Rectal smooth muscle tissue (tissue), 1 donor: ENCODE data around the gene TMEM130.

Experiments
- H3K27ac ChIP-seq: one replicate; pipeline ENCODE4 v1.7.0; 2013; ENCODE audit warnings: low read depth, low read length, inconsistent platforms
- H3K27me3 ChIP-seq: one replicate; pipeline ENCODE4 v1.7.0; 2013; ENCODE audit warnings: low read length; ENCODE audit not compliant: control insufficient read depth, insufficient read depth
- H3K36me3 ChIP-seq: one replicate; pipeline ENCODE4 v1.7.0; 2013; ENCODE audit warnings: low read length; ENCODE audit not compliant: control insufficient read depth, insufficient read depth
- H3K4me1 ChIP-seq: one replicate; pipeline ENCODE4 v1.7.0; 2013; ENCODE audit warnings: low read length; ENCODE audit not compliant: control insufficient read depth, insufficient read depth
- H3K4me3 ChIP-seq: one replicate; pipeline ENCODE4 v1.7.0; 2013; ENCODE audit warnings: low read length
- H3K9ac ChIP-seq: one replicate; pipeline ENCODE4 v1.7.0; 2013; ENCODE audit warnings: low read length

The TMEM130 gene

GRCh38 chr7:98831641-98832221 lies 38.1 kb downstream of the TMEM130 start:
- Histone ChIP-seq H3K9ac (no peak overlapping the region), H3K4me3 (no peak overlapping the region), H3K27ac (no peak overlapping the region), H3K4me1 (no peaks in the 10 kb centered on the region), H3K27me3 (peaks cover under 1% of the 10 kb centered on the region), H3K36me3 (no peaks in the 10 kb centered on the region)

DNA sequence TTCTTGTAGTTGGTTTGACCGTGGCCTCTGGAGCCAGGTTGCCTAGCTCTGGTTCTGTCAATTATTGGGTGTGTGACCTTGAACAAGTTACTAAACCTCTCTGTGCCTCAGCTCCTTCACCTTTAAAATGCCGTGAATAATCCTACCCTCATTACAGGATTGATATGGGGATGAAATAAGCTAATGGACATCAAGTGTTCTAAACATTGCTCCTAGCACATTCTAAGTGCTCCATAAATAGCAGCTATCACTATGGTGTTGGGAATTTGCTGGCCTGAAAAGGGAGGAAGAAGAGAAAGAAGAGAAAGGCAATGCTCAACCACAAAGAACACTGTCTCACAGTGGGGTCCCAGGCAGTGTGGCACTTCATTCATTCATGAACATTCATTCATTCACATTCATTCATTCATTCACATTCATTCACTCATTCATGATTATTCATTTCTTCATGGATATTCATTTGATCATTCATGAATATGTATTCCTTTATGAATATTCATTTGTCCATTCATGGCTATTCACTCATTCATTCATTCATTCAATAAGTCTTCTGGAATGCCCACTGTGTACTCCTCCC lies 38.8 kb downstream of the TMEM130 start:
- H3K27ac ChIP-seq: no peak overlapping the region

GRCh38 chr7:98828368-98828767 lies 41.4 kb downstream of the TMEM130 start:
- Histone ChIP-seq H3K4me3 (no peak overlapping the region), H3K27me3 (peaks cover 4% of the 10 kb centered on the region), H3K4me1 (no peaks in the 10 kb centered on the region), H3K27ac (no peak overlapping the region), H3K9ac (no peak overlapping the region), H3K36me3 (no peaks in the 10 kb centered on the region)

More for the DNA sequence above, 38.8 kb downstream of the TMEM130 start:
- Histone ChIP-seq H3K4me1 (no peaks in the 10 kb centered on the region), H3K4me3 (no peak overlapping the region), H3K9ac (no peak overlapping the region), H3K36me3 (no peaks in the 10 kb centered on the region), H3K27me3 (peaks cover 4% of the 10 kb centered on the region)

GRCh38 chr7:98827258-98827657 lies 42.6 kb downstream of the TMEM130 start:
- Histone ChIP-seq H3K36me3 (no peaks in the 10 kb centered on the region), H3K4me1 (no peaks in the 10 kb centered on the region), H3K27ac (no peak overlapping the region), H3K9ac (no peak overlapping the region), H3K27me3 (peaks cover 4% of the 10 kb centered on the region), H3K4me3 (no peak overlapping the region)

DNA sequence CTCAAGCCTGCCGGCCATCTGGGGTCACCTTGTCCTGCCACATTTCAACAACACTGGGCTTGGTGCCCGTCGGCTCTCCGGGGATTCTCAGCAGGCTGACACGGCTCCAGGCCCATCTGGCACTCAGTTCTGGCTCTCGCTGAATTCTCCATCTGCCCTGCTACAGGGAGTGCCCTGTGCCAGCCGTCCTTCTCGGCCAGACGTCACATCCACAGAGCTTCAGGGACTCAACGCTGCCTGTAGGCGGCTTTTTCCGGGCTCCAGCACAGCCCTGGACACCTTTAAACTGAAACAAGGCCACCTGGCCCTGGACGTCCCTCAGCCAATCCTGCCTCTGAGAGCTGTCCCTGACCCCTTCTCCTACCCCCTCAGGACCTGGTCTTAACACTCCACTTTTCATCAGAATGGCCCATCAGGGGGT lies 43.0 kb downstream of the TMEM130 start:
- Histone ChIP-seq H3K27ac (no peak overlapping the region), H3K36me3 (no peaks in the 10 kb centered on the region), H3K4me1 (no peaks in the 10 kb centered on the region), H3K9ac (no peak overlapping the region), H3K4me3 (no peak overlapping the region), H3K27me3 (peaks cover 4% of the 10 kb centered on the region)

DNA sequence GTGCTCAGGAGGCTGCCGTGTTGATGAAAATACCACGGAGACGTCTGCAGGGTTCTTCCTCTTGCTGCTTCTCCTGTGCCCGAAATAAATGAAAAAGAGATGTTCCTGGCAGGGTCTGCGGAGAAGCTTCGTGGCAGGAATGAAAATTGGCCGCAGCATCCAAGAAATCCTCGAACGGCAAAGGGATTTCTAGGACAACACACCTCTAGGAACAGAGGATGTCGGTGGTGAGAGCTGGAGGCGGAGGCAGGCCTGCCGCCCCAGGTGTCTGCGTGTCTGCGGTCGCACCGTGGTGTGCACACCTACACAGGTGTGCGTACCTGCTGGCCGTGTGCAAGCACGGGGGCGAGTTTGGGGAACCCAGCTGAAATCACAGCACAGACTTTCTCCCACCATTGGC lies 43.4 kb downstream of the TMEM130 start:
- Histone ChIP-seq H3K27ac (no peak overlapping the region), H3K4me3 (no peak overlapping the region)

GRCh38 chr7:98823226-98823625 lies 46.6 kb downstream of the TMEM130 start:
- Histone ChIP-seq H3K4me3 (no peak overlapping the region), H3K4me1 (no peaks in the 10 kb centered on the region), H3K27ac (no peak overlapping the region), H3K36me3 (no peaks in the 10 kb centered on the region), H3K27me3 (peaks cover 4% of the 10 kb centered on the region), H3K9ac (no peak overlapping the region)

More for the DNA sequence above, 43.4 kb downstream of the TMEM130 start:
- Histone ChIP-seq H3K27me3 (peaks cover 4% of the 10 kb centered on the region), H3K9ac (no peak overlapping the region), H3K36me3 (no peaks in the 10 kb centered on the region), H3K4me1 (no peaks in the 10 kb centered on the region)

- Histone ChIP-seq H3K36me3 (no peaks in the 10 kb centered on the region), H3K9ac (no peak overlapping the region), H3K4me1 (no peaks in the 10 kb centered on the region), H3K27ac (no peak overlapping the region), H3K4me3 (no peak overlapping the region), H3K27me3 (no peaks in the 10 kb centered on the region)
These were observed 48.5 kb downstream of the TMEM130 start for GRCh38 chr7:98821348-98821747.

DNA sequence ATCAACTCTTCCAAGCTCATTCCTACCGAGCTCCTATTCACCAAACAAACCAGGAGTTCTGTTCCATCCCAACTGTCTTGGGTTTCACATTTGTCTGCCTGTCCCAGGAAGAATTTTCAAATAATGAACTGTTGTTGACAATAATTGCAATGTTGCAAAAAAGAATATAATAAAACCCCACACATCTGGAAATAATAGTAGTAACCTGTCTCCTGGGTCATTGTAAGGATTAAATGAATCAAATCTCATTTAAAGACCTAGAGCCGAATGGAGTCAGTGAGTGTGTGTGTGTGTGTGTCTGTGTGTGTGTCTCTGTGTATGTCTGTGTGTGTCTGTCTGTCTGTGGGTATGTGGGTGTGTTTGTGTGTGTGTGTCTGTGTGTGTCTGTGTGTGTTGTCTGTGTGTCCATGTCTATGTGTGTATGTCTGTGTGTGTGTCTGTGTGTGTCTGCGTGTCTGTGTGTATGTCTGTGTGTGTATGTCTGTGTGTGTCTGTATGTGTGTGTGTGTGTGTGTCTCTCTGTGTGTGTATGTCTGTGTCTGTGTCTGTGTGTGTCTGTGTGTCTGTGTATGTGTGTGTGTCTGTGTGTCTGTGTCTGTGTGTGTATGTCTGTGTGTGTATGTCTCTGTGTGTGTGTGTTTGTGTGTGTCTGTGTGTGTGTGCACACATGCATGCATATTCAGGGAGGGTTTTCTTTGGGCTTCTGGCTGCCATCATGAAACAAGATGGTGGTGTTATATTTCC lies 52.7 kb downstream of the TMEM130 start:
- H3K9ac ChIP-seq: no peak overlapping the region

GRCh38 chr7:98816241-98816640 lies 53.6 kb downstream of the TMEM130 start:
- Histone ChIP-seq H3K27ac (no peak overlapping the region), H3K4me3 (no peak overlapping the region), H3K4me1 (no peaks in the 10 kb centered on the region), H3K27me3 (no peaks in the 10 kb centered on the region), H3K36me3 (no peaks in the 10 kb centered on the region), H3K9ac (no peak overlapping the region)

More for the DNA sequence above, 52.7 kb downstream of the TMEM130 start:
- Histone ChIP-seq H3K4me3 (no peak overlapping the region), H3K27me3 (no peaks in the 10 kb centered on the region), H3K4me1 (no peaks in the 10 kb centered on the region), H3K36me3 (no peaks in the 10 kb centered on the region), H3K27ac (no peak overlapping the region)

DNA sequence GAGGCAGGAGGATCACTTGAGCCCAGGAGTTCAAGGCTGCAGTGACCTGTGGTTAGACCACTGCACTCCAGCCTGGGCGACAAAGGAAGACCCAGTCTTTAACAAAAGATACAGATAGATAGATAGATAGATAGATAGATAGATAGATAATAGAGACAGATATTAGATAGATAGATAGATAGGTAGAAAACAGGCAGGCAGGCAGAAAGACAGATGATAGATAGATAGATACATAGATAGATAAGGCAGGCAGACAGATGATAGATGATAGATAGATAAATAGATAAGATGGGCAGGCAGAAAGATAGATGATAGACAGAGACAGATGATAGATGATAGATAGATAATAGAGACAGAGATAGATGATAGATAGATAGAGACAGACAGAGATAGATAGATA lies 54.5 kb downstream of the TMEM130 start:
- no peaks in the 10 kb centered on the region for H3K36me3 ChIP-seq
- no peak overlapping the region for H3K4me3 ChIP-seq
- no peaks in the 10 kb centered on the region for H3K4me1 ChIP-seq
- H3K9ac ChIP-seq: no peak overlapping the region
- no peak overlapping the region for H3K27ac ChIP-seq
- H3K27me3 ChIP-seq: no peaks in the 10 kb centered on the region

GRCh38 chr7:98811299-98811698 lies 58.5 kb downstream of the TMEM130 start:
- Histone ChIP-seq H3K27ac (no peak overlapping the region), H3K4me3 (no peak overlapping the region), H3K27me3 (no peaks in the 10 kb centered on the region), H3K36me3 (no peaks in the 10 kb centered on the region), H3K9ac (no peak overlapping the region), H3K4me1 (no peaks in the 10 kb centered on the region)
